Measurements from ENCODE around the gene TMEM132D. TPM values are rescaled to one million over a fixed set of nuclear protein-coding genes. Genes with fewer than 3 reads are reported as not detected.
A peak's percentile ranks its signal among the peaks of the same experiment; 100 is the strongest.

Gene TMEM132D
- total and polyA plus RNA-seq, 2 of the 8 experiments (the other 6 are each of a cell fraction or from before 2014, with no cell fraction given), result 3.5 to 10.1 TPM

- Histone ChIP-seq H2AFZ (ENCODE audit: low read length) (no peak overlapping the region), H4K5ac (ENCODE audit: insufficient read length, low read depth, low read length) (no peak overlapping the region), H3K18ac (ENCODE audit: extremely low read depth, low read length) (no peak overlapping the region; the same call in 1 of the 2 replicates), H3K27me3 (replicated peaks in 1 of 4; ENCODE audit: control insufficient read depth in 3 of 4, extremely low read depth in 1 of 4, insufficient read depth in 3 of 4, low read length in 3 of 4) (peaks cover 2 to 33% (median 23%) of the 10 kb centered on the region in 4 experiments), H3K23me2 (ENCODE audit: low read depth, low read length) (peaks cover 29% of the 10 kb centered on the region; the same call in 1 of the 2 replicates), H2BK20ac (ENCODE audit: low read length) (no peak overlapping the region), H3K14ac (ENCODE audit: insufficient read length) (no peak overlapping the region), H2BK12ac (ENCODE audit: low read depth, low read length) (no peak overlapping the region), H2AK5ac (ENCODE audit: low read depth, low read length) (no peak overlapping the region), H2BK120ac (replicated peaks; ENCODE audit: low read depth, low read length) (no peak overlapping the region), H4K20me1 (replicated peaks in 1 of 2; ENCODE audit: control insufficient read depth in 1 of 2, insufficient read depth in 2 of 2, low read length in 2 of 2) (peaks cover 6 to 8% of the 10 kb centered on the region in 2 experiments), H3K4me1 (replicated peaks in 1 of 4; ENCODE audit: control insufficient read depth in 3 of 4, insufficient read depth in 4 of 4, low read length in 3 of 4) (peaks cover 0 to 11% (median 7%) of the 10 kb centered on the region in 4 experiments; a peak in 6 of 7 replicates), H2BK15ac (ENCODE audit: low read length) (no peak overlapping the region), H3K4me2 (ENCODE audit: insufficient read depth in 1 of 2, low read depth in 2 of 2, low read length in 2 of 2) (no peak overlapping the region), H3K4me3 (ENCODE audit: extremely low read depth in 1 of 4, insufficient read depth in 2 of 4, low read depth in 3 of 4, low read length in 4 of 4) (no peak overlapping the region), H3K23ac (ENCODE audit: insufficient read length) (no peak overlapping the region), H3K79me2 (ENCODE audit: control insufficient read depth in 1 of 2, insufficient read depth in 2 of 2, low read length in 2 of 2) (peaks cover 5 to 67% of the 10 kb centered on the region in 2 experiments; a peak in 3 of 4 replicates), H3K4ac (replicated peaks; ENCODE audit: insufficient read length, low read depth, low read length) (no peak overlapping the region), H2BK5ac (ENCODE audit: low read depth, low read length) (no peak overlapping the region), H3K9me3 (ENCODE audit: insufficient read depth in 2 of 2, low read depth in 1 of 2, low read length in 1 of 2) (no peaks in the 10 kb centered on the region), H4K8ac (ENCODE audit: extremely low read depth, insufficient read depth, low read length) (no peak overlapping the region), H3K79me1 (ENCODE audit: low read depth, low read length) (peaks cover 10% of the 10 kb centered on the region), H3K36me3 (ENCODE audit: control insufficient read depth in 2 of 4, insufficient read depth in 4 of 4, low read length in 3 of 4) (peaks cover 0 to 1% (median under 1%) of the 10 kb centered on the region in 4 experiments; a peak in 1 of 8 replicates), H3K9ac (replicated peaks in 1 of 4; ENCODE audit: extremely low read depth in 1 of 4, low read depth in 3 of 4, low read length in 3 of 4) (no peak overlapping the region; a peak in 1 of 7 replicates), H3K56ac (replicated peaks; ENCODE audit: insufficient read length, low read depth, low read length) (no peak overlapping the region), H4K91ac (replicated peaks; ENCODE audit: insufficient read length, low read length) (no peak overlapping the region), H3K27ac (ENCODE audit: low read depth, low read length) (no peak overlapping the region)
- DNase-seq (ENCODE audit: low read depth in 1 of 2, low spot score in 2 of 2) (peak in 1 of 2 experiments; percentile 34), FAIRE-seq (no peak)
- 90% methylated on average over 10 of the region's 10 CpGs; no CpG with 5 or more reads in 1 of the 2 experiments for WGBS, 2 experiments (ENCODE audit: extremely low coverage in 1 of 2, insufficient coverage in 1 of 2, insufficient read length in 1 of 2, insufficient replicate concordance in 2 of 2, low coverage in 1 of 2, low lambda C conversion rate in 2 of 2, missing lambda C conversion rate in 1 of 2)
- TF ChIP-seq, protein P1, sequence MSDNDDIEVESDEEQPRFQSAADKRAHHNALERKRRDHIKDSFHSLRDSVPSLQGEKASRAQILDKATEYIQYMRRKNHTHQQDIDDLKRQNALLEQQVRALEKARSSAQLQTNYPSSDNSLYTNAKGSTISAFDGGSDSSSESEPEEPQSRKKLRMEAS (IDR thresholded peaks at IDR 0.05), result no peak
- TF ChIP-seq TCF12 (IDR thresholded peaks at IDR 0.05; ENCODE audit: low read depth, low read length), result no peak
- TF ChIP-seq HDAC6 (IDR thresholded peaks at IDR 0.05; ENCODE audit: low read depth, low read length), result no peak
- TF ChIP-seq BRCA1 (IDR thresholded peaks at IDR 0.05; ENCODE audit: low read depth, low read length), result no peak
- no peak for TF ChIP-seq CBX8 (IDR thresholded peaks at IDR 0.05; ENCODE audit: borderline replicate concordance, low read depth, low read length)
- TF ChIP-seq NANOG (IDR thresholded peaks at IDR 0.05; ENCODE audit: insufficient read depth, low read depth, low read length, poor library complexity, severe bottlenecking), result no peak
- no peak for TF ChIP-seq TAF7 (optimal IDR thresholded peaks at IDR 0.05; ENCODE audit: borderline replicate concordance, low read depth, low read length)
- TF ChIP-seq PHF8 (conservative IDR thresholded peaks at IDR 0.05; ENCODE audit: low read depth, low read length), result no peak
- TF ChIP-seq GTF2F1 (IDR thresholded peaks at IDR 0.05; ENCODE audit: borderline replicate concordance, low read depth, low read length), result no peak
- no peak for TF ChIP-seq KDM4A (IDR thresholded peaks at IDR 0.05; ENCODE audit: low read depth, low read length, severe bottlenecking)
- no peak for TF ChIP-seq RXRA (IDR thresholded peaks at IDR 0.05; ENCODE audit: insufficient read depth, low read depth, low read length)
- ChIA-PET POLR2A (ENCODE audit: partially characterized antibody) (no interaction called here), CTCF (ENCODE audit: partially characterized antibody) (interaction anchor here (0.6 to 1.4 kb wide), 4 partner anchors 31 to 830 kb away, joined by 3 read pairs; no protein-coding TSS in a partner anchor)
These were observed 3.5 kb downstream of the TMEM132D start for GRCh38 chr12:129900306-129900705.

All from H1 (cell line).